Tibial nerve (tissue), 4 donors: ENCODE results near the gene RLN3. TPM values are rescaled to one million over a fixed set of nuclear protein-coding genes. Genes with fewer than 3 reads are reported as not detected.
A peak's percentile ranks its signal among the peaks of the same experiment; 100 is the strongest.

Experiments
- DNase-seq, 2 donors: peaks; one replicate each; pipeline ENCODE4 v3.0.0-alpha.2; 2019; ENCODE audit warnings: low spot score in 2 of 2
- H3K27ac ChIP-seq, 4 donors: fragments of 200-600 bp; sonication (generic) in 3 of 4; one replicate each; pipeline ENCODE4 v1.5.1; 2017 to 2019; ENCODE audit warnings: mild to moderate bottlenecking in 1 of 4
- H3K27me3 ChIP-seq, 2 donors: fragments of 200-600 bp; sonication (generic) in 1 of 2; one replicate each; pipeline versions ENCODE4 v1.5.1 to v1.6.0; 2017 to 2019
- H3K36me3 ChIP-seq, 3 donors: fragments of 200-600 bp; sonication (generic); one replicate each; pipeline ENCODE4 v1.5.1; 2018 to 2019
- H3K4me1 ChIP-seq, 4 donors: fragments of 200-600 bp; sonication (generic) in 3 of 4; one replicate each; pipeline ENCODE4 v1.5.1; 2017 to 2019
- H3K4me3 ChIP-seq, 4 donors: fragments of 200-600 bp; sonication (generic) in 3 of 4; one replicate each; pipeline ENCODE4 v1.5.1; 2017 to 2019; ENCODE audit warnings: mild to moderate bottlenecking in 1 of 4, moderate library complexity in 1 of 4
- H3K9me3 ChIP-seq, 4 donors: fragments of 200-600 bp; sonication (generic) in 3 of 4; one replicate each; pipeline ENCODE4 v1.5.1; 2017 to 2019
- EP300 ChIP-seq, 2 donors: sonication (generic); formaldehyde crosslinking; IDR thresholded peaks; one replicate each; pipeline ENCODE4 v1.6.1; 2017; ENCODE audit warnings: antibody characterized with exemption in 2 of 2, mild to moderate bottlenecking in 1 of 2
- POLR2A ChIP-seq, 2 donors: fragments of 450-650 bp; IDR thresholded peaks; one replicate each; pipeline ENCODE4 v1.6.1; 2017; ENCODE audit warnings: antibody characterized with exemption in 2 of 2, mild to moderate bottlenecking in 2 of 2, moderate library complexity in 2 of 2
- WGBS, 2 donors: methylation state at CpG; one replicate each; pipeline ENCODE4 v1.1.5; 2018; 5-methylcytosine and 5-hydroxymethylcytosine counted together
- total RNA-seq, 4 donors: library from RNA; depleted of rRNA; stranded (reverse); fragments of >200 nt; gene quantifications; one replicate each; pipeline ENCODE4 v1.1.0, GENCODE V29; 2016
- TF ChIP-seq, protein P1 (sequence below), 5 experiments: fragments of 200-600 bp in 3 of 5; fragments of 450-650 bp in 2 of 5; sonication (generic) in 3 of 5; IDR thresholded peaks; one replicate each; pipeline ENCODE4 v1.5.1; 2016 to 2019; ENCODE audit warnings: antibody characterized with exemption in 5 of 5, mild to moderate bottlenecking in 3 of 5, moderate library complexity in 2 of 5

RLN3 gene, protein sequence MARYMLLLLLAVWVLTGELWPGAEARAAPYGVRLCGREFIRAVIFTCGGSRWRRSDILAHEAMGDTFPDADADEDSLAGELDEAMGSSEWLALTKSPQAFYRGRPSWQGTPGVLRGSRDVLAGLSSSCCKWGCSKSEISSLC
- not detected for total RNA-seq

DNA sequence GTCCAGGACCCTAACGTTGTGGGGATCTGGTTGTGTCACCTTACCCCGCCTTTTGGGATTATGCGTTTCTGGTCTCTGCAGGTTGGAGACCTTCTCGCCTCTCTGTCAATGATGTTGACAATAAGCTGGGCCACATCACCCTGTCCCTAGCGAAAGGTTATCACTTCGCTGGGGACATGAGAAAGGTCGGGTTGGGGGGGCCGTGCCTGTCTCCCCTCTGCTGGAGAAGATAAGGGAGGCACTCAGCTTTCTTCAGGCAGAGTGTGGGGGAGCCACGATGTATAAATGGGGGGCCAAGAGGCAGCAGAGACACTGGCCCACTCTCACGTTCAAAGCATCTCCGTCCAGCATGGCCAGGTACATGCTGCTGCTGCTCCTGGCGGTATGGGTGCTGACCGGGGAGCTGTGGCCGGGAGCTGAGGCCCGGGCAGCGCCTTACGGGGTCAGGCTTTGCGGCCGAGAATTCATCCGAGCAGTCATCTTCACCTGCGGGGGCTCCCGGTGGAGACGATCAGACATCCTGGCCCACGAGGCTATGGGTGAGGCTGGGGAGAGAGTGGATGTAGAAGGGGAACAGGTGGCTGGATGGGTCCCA lies at the start of gene RLN3:
TSS of gene RLN3 (plus strand) at position 293 of the 595 bp plus-strand sequence. CDS start at position 350, 57 bp downstream.
- H3K27ac ChIP-seq, result no peak within 1 kb of the TSS
- 69 to 70% methylated on average over 21 to 24 of the region's 24 CpGs for whole genome bisulfite sequencing, 2 donors
- H3K36me3 ChIP-seq, result no peaks in the 10 kb centered on the region
- no peak within 1 kb of the TSS for H3K4me3 ChIP-seq
- no peaks in the 10 kb centered on the region for H3K9me3 ChIP-seq
- H3K4me1 ChIP-seq, result peaks cover 0 to 23% (median 8%) of the 10 kb centered on the region in 4 donors
- DNase-seq, result no peak
- peaks cover 0 to 34% of the 10 kb centered on the region in 2 donors for H3K27me3 ChIP-seq
- TF ChIP-seq, protein P1, sequence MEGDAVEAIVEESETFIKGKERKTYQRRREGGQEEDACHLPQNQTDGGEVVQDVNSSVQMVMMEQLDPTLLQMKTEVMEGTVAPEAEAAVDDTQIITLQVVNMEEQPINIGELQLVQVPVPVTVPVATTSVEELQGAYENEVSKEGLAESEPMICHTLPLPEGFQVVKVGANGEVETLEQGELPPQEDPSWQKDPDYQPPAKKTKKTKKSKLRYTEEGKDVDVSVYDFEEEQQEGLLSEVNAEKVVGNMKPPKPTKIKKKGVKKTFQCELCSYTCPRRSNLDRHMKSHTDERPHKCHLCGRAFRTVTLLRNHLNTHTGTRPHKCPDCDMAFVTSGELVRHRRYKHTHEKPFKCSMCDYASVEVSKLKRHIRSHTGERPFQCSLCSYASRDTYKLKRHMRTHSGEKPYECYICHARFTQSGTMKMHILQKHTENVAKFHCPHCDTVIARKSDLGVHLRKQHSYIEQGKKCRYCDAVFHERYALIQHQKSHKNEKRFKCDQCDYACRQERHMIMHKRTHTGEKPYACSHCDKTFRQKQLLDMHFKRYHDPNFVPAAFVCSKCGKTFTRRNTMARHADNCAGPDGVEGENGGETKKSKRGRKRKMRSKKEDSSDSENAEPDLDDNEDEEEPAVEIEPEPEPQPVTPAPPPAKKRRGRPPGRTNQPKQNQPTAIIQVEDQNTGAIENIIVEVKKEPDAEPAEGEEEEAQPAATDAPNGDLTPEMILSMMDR (IDR thresholded peaks at IDR 0.05), result no peak
- TF ChIP-seq EP300 (IDR thresholded peaks at IDR 0.05), result no peak
- TF ChIP-seq POLR2A (IDR thresholded peaks at IDR 0.05), result no peak

DNA sequence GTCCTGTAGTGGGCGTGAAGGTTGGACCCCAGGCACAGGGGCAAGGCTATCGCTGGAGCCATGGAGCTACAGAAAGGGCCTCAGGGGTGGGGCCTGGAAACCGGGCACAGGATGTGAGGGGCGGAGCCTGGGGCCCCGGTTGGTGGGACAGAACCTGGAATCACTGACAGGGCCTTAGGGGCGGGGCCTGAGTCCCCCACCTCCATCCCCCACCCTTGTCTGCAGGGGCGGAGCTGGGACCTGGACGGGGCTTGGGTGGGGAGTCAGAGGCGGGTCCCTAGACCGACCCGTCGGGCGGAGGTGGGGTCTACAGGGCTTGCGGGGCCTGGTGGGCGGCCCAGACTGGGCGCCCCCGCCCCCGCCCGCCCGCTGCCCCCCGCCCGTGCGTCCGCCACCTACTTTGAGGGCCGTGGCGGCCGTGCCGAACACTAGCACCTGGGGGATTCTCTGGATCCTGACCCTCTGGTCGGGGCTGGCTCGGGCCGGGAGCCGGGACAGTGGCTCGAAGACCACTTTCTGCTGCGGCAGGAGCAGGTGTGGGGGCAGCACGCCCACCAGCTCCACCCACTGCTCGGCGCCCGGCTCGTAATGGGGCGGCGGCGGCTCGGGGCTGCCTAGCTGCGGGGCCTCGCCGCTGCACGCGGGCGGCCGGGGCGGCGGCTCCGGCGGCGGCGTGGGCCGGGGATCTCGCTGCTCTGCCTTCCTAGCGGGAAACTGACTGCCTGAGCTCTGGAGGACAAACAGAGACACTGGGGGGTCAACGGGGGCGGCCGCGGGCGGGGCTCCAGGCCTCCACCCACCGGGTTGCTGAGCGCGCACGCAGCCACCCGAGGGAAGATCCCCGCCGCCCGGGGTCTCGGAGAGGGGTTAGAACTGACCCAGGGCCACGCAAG lies 49.4 kb upstream of the RLN3 start:
- Histone ChIP-seq H3K4me3 (peak overlapping the region; percentile 21 to 59 (median 46)), H3K4me1 (peaks cover 0 to 26% (median 14%) of the 10 kb centered on the region in 4 donors), H3K9me3 (no peaks in the 10 kb centered on the region), H3K36me3 (peaks cover 0 to 66% (median 0%) of the 10 kb centered on the region in 3 donors), H3K27me3 (no peaks in the 10 kb centered on the region), H3K27ac (peak overlapping the region; percentile 17 to 81 (median 66))
- 6% methylated on average over 43 to 53 of the region's 74 CpGs for WGBS, 2 donors
- TF ChIP-seq POLR2A (IDR thresholded peaks at IDR 0.05), result no peak
- TF ChIP-seq EP300 (IDR thresholded peaks at IDR 0.05), result peak in 1 of 2 donors; percentile 19
- TF ChIP-seq, protein P1 (IDR thresholded peaks at IDR 0.05), result no peak
- DNase-seq, result peak; percentile 63 to 71

DNA sequence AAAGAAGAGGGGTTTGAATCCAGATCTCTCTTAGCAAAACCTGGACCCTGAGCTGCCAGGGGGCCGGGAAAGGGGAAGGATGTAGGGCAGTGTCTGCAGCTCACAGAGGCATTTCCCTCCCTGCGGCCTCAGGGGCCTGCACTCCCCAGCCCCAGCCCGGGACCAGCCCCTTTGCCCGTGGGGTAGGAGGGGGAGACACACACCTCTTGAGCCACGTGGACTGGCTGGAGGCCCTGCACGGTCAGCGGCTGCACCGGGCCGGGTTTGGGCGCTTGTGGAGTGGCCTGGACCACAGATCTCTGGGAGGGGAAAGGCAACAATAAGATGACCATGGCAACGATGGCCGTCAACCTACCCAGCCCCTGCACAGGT lies 48.7 kb upstream of the RLN3 start:
- no peak for DNase-seq
- peaks cover 0 to 66% (median 0%) of the 10 kb centered on the region in 3 donors for H3K36me3 ChIP-seq
- peak overlapping the region; percentile 21 to 59 (median 46) for H3K4me3 ChIP-seq
- H3K27ac ChIP-seq, result peak overlapping the region in 2 of 4 donors; percentile 69 to 81
- no peaks in the 10 kb centered on the region for H3K9me3 ChIP-seq
- no peak for TF ChIP-seq EP300 (IDR thresholded peaks at IDR 0.05)
- TF ChIP-seq, protein P1 (IDR thresholded peaks at IDR 0.05), result no peak
- TF ChIP-seq POLR2A (IDR thresholded peaks at IDR 0.05), result no peak
- H3K27me3 ChIP-seq, result no peaks in the 10 kb centered on the region
- peaks cover 0 to 26% (median 14%) of the 10 kb centered on the region in 4 donors for H3K4me1 ChIP-seq
- WGBS, 2 donors, result 12 to 13% methylated on average over 12 of the region's 12 CpGs

DNA sequence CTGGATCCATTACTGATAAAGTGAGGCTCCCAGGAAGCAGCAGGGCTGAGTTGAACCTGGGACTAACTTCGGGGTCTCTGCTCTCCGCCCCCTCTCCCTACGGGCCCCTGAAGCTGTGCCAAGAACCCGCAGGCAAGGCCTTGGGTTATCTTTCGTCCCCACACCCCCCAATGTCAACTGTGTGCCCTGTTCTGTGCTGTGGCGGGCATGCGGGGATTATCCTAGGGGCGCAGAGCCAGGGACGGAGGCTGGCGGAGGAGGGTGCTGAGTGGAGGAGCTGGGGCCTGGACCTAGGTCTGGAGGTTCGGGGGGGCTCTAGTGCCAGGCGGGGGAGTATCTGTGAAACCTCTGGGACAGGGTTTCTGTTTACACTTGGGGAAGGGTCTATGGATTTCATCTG lies 48.3 kb upstream of the RLN3 start:
- TF ChIP-seq POLR2A (IDR thresholded peaks at IDR 0.05), result no peak
- no peak for TF ChIP-seq EP300 (IDR thresholded peaks at IDR 0.05)
- Histone ChIP-seq H3K36me3 (peaks cover 0 to 65% (median 0%) of the 10 kb centered on the region in 3 donors), H3K9me3 (no peaks in the 10 kb centered on the region), H3K27ac (peak overlapping the region in 2 of 4 donors; percentile 69 to 81), H3K4me3 (peak overlapping the region in 1 of 4 donors; percentile 59), H3K27me3 (no peaks in the 10 kb centered on the region), H3K4me1 (peaks cover 0 to 26% (median 14%) of the 10 kb centered on the region in 4 donors)
- no peak for DNase-seq
- 75 to 82% methylated on average over 10 to 12 of the region's 12 CpGs for WGBS, 2 donors

DNA sequence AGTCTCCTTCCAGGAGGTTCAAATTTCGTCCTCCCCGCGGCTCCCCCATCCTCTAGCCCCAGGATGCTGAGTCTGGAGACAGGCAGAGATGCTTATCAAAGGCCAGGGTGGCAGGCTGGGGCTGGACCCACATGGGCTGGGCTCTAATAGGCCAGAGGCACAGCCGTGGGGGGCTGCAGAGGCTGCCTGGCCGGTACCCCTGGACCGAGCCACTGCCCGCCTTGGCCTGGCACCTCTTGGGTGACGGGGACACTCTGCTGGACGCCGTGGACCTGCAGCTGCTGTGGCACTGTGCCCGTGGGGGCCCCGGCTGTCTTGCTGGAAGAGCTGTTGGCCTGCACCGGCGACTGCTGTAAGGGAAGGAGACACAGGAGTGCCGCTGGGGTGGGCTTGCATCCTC lies 47.6 kb upstream of the RLN3 start:
- H3K4me3 ChIP-seq, result no peak overlapping the region
- H3K9me3 ChIP-seq, result no peaks in the 10 kb centered on the region
- WGBS, 2 donors, result 90 to 92% methylated on average over 9 to 12 of the region's 15 CpGs
- peaks cover 0 to 30% (median 15%) of the 10 kb centered on the region in 4 donors for H3K4me1 ChIP-seq
- DNase-seq, result no peak
- no peak overlapping the region for H3K27ac ChIP-seq
- H3K36me3 ChIP-seq, result peaks cover 0 to 60% (median 0%) of the 10 kb centered on the region in 3 donors
- no peaks in the 10 kb centered on the region for H3K27me3 ChIP-seq
- TF ChIP-seq POLR2A (IDR thresholded peaks at IDR 0.05) (no peak), EP300 (IDR thresholded peaks at IDR 0.05) (no peak)
- TF ChIP-seq, protein P1 (IDR thresholded peaks at IDR 0.05), result no peak
